GM12864 (cell line): ENCODE measurements around the gene TRMT5.

ENCODE experiments used
- DNase-seq: peaks from one replicate; pipeline ENCODE4 v3.0.0-alpha.2; 2011; ENCODE audit warnings: low read depth
- H3K4me3 ChIP-seq: 2 replicates; pipeline ENCODE4 v1.5.1; 2011; ENCODE audit warnings: mild to moderate bottlenecking, low read depth, low read length, control low read depth
- CTCF ChIP-seq: IDR thresholded peaks from 2 replicates; pipeline ENCODE4 v1.5.1; 2011; ENCODE audit warnings: low read depth, mild to moderate bottlenecking, moderate library complexity, low read length, control low read depth, inconsistent platforms; ENCODE audit errors: missing control alignments

Gene TRMT5

GRCh38 chr14:60946773-60947172 lies 34.1 kb downstream of the TRMT5 start:
- no peak for DNase-seq
- TF ChIP-seq CTCF, result no peak

DNA sequence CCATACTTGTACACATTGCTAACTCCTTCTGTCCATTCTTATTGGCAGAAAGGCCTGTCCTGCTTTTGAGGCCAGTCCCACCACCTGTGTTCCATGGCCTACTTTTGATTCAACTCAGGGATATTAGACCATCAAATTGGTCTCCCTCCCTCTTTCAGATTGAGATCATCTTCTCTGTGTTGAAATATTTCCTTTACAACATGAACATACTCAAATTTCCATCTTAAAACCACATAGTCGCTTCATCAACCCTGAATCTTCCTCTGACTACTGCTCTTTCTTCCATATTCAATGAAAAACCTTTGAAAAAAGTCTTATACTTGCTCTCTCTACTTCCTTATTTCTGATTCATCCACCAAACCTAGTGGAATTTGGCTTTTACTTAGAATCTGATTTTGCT lies 34.9 kb downstream of the TRMT5 start:
- no peak for DNase-seq
- TF ChIP-seq CTCF, result no peak
- H3K4me3 ChIP-seq, result no peak overlapping the region

More at GRCh38 chr14:60946773-60947172, 34.1 kb downstream of the TRMT5 start:
- H3K4me3 ChIP-seq, result no peak overlapping the region

GRCh38 chr14:60944204-60944603 lies 36.7 kb downstream of the TRMT5 start:
- no peak for DNase-seq
- no peak for TF ChIP-seq CTCF

DNA sequence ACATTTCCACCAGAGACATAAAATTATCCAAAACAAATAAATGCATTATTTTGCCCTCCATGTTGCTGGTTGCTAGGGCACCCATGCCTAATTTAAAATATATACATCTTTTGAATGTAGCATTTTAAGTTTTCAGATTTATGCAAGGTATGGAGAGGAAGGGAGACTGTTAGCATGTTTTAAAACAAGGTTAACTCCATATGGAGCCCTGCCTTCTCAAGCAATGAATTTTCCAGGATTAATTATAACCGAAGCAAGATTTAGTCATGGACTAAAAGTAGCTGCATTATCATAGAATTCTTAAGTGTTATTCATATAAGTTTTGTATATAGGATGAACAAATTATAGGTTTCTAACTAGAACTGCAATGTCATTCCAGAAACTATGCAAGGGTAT lies 37.2 kb downstream of the TRMT5 start:
- no peak for TF ChIP-seq CTCF
- DNase-seq, result no peak
- no peak overlapping the region for H3K4me3 ChIP-seq

More at GRCh38 chr14:60944204-60944603, 36.7 kb downstream of the TRMT5 start:
- H3K4me3 ChIP-seq, result no peak overlapping the region

- H3K4me3 ChIP-seq, result no peak overlapping the region
- TF ChIP-seq CTCF, result no peak
- DNase-seq, result no peak
These were observed 45.6 kb downstream of the TRMT5 start for GRCh38 chr14:60935319-60935718.

- no peak for DNase-seq
- no peak for TF ChIP-seq CTCF
These were observed 46.8 kb downstream of the TRMT5 start for GRCh38 chr14:60933920-60934655.

GRCh38 chr14:60931218-60931617 lies 49.7 kb downstream of the TRMT5 start:
- no peak for TF ChIP-seq CTCF
- no peak for DNase-seq
- no peak overlapping the region for H3K4me3 ChIP-seq

More at GRCh38 chr14:60933920-60934655, 46.8 kb downstream of the TRMT5 start:
- H3K4me3 ChIP-seq, result no peak overlapping the region
